ENCODE results near the gene KCTD2. TPM values are rescaled to one million over a fixed set of nuclear protein-coding genes. Genes with fewer than 3 reads are reported as not detected.
A peak's percentile ranks its signal among the peaks of the same experiment; 100 is the strongest.
"Not testable (repeated sequence)": the region's sequence is repeated elsewhere in the genome, so short reads cannot be mapped to it uniquely, and the experiment has no call there.

KCTD2 gene
- total RNA-seq, 1 experiment from 2014 or later = 34.5 TPM

DNA sequence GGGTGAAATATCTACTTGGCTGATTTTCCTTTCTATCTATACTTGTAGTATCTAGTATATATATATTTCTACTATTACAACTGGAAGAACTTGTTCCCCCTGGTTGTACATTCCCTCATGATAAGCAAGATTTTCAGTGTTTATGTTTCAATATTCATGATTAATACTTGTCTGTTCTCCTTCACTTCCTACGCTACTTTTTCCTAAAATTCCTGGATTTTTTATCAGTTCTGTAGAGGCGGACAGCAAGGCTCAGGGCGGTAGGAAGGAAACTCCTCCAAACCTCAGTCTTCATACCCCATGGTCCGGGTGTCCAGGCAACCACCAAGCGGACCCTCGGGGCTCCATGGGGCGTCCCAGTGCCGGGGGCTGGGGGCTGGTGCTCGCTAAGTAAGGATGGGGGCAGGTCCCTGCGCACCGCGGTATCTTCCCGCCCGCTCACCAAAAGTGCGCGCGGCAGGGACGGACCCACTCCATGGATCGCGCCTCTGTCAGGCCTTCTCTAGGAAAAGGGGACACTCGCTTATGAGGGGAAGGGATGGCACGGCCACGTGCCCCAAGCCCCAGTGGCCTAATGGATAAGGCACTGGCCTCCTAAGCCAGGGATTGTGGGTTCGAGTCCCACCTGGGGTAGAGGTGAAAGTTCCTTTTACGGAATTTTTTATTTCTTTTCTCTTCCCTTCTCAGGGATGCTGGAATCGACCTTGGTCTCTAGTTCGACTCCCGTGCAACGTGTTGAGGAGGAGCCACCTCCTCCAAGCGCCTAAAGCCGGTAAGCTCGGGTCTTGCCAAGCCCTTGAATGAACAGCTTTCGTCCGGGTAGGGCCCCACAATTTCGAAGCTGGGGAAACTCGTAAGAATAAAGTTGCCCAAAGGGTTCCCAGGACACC is 13.4 kb upstream of the KCTD2 start:
- H3K27ac ChIP-seq = peak overlapping the region; percentile 91
- H3K4me3 ChIP-seq = peak overlapping the region; percentile 86
- DNase-seq = peak; percentile 97 to 100
- no peaks in the 10 kb centered on the region; the same call in 1 of the 2 replicates for H3K9me3 ChIP-seq (replicated peaks)
- 0 out of 2 replicates have a peak, but pooled peaks cover 3% of the 10 kb centered on the region for H3K4me1 ChIP-seq
- H3K27me3 ChIP-seq = no peaks in the 10 kb centered on the region
- H3K36me3 ChIP-seq = no peaks in the 10 kb centered on the region

DNA sequence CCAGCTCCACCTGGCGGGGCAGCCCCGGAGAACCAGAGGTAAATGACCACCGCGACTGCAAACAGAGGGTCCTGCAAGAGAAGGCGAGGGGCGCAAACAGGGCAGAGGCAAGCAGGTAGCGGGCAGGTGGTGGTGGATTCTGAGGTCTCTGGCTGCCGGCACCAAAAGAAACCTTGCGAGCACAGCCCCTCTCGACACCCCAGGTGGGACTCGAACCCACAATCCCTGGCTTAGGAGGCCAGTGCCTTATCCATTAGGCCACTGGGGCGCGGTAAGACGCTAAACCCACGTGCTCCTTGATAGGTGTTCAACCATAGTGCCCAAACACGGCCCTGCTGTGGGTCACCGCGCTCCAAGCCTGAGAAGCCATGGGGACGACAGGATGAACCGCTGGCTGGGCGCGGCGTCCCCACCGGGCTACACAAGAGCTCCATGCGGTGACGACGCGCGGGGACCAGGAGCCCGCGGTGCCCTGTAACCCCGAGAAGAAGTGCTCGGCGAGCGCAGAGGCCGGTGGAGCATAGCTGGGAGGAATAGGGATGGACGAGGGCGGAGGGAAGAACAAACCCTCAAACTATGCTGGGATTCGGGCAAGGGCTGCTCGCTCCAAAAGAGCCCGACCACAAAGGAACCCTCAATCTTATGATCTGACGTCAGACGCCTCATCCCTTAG is 12.7 kb upstream of the KCTD2 start:
- Histone ChIP-seq H3K4me3 (peak overlapping the region; percentile 86), H3K36me3 (no peaks in the 10 kb centered on the region), H3K27me3 (no peaks in the 10 kb centered on the region), H3K9me3 (replicated peaks) (no peaks in the 10 kb centered on the region; the same call in 1 of the 2 replicates), H3K27ac (peak overlapping the region; percentile 91), H3K4me1 (0 out of 2 replicates have a peak, but pooled peaks cover 3% of the 10 kb centered on the region)
- peak; percentile 96 to 99 for DNase-seq

DNA sequence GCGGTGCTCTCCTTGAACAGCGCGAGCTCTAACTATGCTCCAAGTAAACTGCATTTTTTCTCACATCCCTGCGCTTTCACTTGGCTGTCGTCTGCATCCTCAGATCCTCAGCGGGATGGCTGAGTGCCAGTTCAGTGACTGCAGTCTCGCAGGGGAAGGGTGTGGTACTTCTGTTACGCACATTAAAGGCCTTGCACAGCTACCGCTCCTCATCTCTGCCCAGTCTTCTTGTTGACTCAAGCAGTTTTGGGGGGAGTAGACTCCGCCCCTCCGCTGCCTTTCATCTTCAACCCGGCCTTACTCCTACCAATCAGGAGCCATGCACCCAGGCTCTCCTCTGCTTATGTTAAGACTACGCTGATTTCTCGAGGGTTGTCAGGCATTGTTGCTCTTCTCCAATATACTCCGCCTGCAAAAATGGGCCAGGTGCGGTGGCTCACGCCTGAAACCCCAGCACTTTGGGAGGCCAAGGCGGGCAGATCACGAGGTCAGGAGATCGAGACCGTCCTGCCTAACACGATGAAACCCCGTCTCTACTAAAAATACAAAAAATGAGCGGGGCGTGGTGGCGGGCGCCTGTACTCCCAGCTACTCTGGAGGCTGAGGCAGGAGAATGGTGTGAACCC is 10.3 kb upstream of the KCTD2 start:
- H3K36me3 ChIP-seq = peaks cover 8% of the 10 kb centered on the region
- H3K9me3 ChIP-seq (replicated peaks) = no peaks in the 10 kb centered on the region
- 0 out of 2 replicates have a peak, but pooled peaks cover 3% of the 10 kb centered on the region for H3K4me1 ChIP-seq
- peak overlapping the region; percentile 86 for H3K4me3 ChIP-seq
- DNase-seq = peak; percentile 97 to 99
- peak overlapping the region; percentile 91 for H3K27ac ChIP-seq
- no peaks in the 10 kb centered on the region for H3K27me3 ChIP-seq

DNA sequence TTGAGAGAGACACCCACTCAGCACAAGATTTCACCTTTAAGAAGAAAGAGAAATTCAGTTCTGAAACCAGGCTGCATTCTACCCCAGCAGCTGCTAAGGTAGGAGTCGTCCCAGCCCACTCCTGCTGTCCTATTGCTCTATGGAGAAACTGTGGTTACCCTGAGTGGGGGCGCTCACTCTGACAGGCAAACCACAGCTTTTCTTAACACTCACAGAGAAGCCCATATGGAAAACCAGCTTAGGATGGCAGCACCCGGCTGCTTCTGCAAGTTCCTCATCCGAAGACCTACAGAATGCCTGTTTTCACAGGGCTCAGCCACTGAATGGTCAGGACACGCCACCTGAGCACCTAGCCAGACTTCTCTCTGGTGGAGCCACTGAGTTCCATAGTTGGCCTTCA is 7.8 kb upstream of the KCTD2 start:
- Histone ChIP-seq H3K4me3 (no peak overlapping the region), H3K27me3 (no peaks in the 10 kb centered on the region), H3K9me3 (replicated peaks) (no peaks in the 10 kb centered on the region), H3K36me3 (peaks cover 11% of the 10 kb centered on the region), H3K4me1 (no peaks in the 10 kb centered on the region), H3K27ac (no peak overlapping the region)
- DNase-seq = no peak

DNA sequence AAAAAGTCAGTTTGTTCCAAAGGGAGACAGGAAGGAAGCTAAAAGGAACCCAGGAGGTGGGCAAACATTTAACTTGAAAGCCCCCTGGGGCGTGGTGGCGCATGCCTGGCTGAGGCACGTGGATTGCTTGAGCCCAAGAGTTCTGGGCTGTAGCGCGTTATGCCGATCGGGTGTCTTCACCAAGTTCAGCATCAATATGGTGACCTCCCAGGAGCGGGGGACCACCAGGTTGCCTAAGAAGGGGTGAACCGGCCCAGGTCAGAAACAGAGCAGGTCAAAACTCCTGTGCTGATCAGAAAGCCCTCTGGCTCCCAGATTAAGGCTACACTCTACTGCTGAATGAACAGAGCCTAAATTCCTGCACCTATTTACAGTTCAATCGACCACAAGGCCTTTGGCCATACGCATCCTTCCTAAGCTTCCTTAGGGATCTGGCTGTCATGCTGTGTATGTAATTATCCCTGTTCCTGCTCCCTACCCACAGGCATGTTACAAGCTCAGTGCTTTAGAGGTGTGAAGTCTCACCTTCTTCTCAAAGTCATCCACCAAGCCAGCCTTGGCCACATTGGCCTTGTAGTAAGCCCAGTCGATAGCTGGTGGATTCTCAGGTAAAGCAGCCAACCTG is 5.3 kb upstream of the KCTD2 start:
- DNase-seq = no peak
- H3K4me1 ChIP-seq = no peaks in the 10 kb centered on the region
- no peaks in the 10 kb centered on the region for H3K9me3 ChIP-seq (replicated peaks)
- H3K4me3 ChIP-seq = no peak overlapping the region
- peaks cover 11% of the 10 kb centered on the region for H3K36me3 ChIP-seq
- no peak overlapping the region for H3K27ac ChIP-seq
- no peaks in the 10 kb centered on the region for H3K27me3 ChIP-seq

DNA sequence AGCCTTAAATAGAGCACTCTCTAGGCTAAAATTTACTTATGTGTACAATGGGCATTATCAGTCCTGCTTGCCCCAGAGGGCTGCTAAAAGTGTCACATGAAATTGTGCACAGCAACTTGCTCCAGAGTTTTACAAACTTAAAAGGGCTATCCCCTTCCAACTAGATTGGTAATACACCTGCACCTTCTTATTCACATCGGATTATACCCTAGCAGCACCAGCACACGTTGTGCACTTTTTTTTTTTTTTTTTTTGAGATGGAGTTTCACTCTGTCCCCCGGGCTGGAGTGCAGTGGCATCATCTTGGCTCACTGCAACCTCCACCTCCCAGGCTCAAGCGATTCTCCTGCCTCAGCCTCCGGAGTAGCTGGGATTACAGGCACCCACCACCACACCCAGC is 3.2 kb upstream of the KCTD2 start:
- not testable (repeated sequence) for H3K27me3 ChIP-seq; H3K9me3 ChIP-seq (replicated peaks); DNase-seq; H3K4me1 ChIP-seq; H3K27ac ChIP-seq; H3K4me3 ChIP-seq
- peaks cover 11% of the 10 kb centered on the region for H3K36me3 ChIP-seq

DNA sequence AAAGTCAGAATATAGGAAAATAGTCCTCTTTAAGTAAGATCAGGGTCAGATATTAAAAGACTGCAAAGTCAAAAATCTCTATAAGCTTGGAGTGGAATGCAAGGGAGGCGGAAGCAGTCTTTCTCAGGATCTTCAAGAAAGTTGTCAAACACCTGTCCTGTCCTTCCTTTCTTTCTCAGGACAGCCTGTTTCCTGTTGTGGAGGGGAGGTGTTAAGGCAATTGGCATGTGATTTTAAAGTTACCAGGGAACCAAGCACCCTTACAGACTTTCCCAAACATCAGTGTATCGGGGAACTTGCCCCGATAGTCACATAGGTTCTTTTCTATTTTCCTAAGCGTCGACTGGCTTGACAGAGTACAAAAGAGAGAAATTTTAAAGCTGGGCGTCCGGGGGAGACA is 2.3 kb upstream of the KCTD2 start:
- no peak overlapping the region for H3K27ac ChIP-seq

DNA sequence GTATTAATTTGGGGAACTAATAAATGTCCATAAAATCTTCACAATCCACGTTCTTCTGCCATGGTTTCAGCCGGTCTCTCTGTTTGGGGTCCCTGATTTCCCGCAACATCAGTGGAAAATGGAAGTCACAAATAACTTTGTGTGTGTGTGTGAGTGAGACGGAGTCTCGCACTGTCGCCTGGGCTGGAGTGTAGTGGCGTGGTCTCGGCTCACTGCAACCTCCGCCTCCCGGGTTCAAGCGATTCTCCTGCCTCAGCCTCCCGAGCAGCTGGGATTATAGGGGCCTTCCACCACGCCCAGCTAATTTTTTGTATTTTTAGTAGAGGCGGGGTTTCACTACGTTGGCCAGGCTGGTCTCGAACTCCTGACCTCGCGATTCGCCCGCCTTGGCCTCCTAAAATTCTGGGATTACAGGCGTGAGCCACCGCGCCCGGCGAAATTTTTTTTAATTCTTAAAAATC is 1.0 kb upstream of the KCTD2 start:
- not testable (repeated sequence) for DNase-seq
- peak overlapping the region; percentile 94 for H3K4me3 ChIP-seq
- H3K27ac ChIP-seq = peak overlapping the region; percentile 56; the same call in 1 of the 2 replicates

More for the DNA sequence above, 2.3 kb upstream of the KCTD2 start:
- no peak for DNase-seq
- Histone ChIP-seq H3K9me3 (replicated peaks) (no peaks in the 10 kb centered on the region), H3K36me3 (peaks cover 10% of the 10 kb centered on the region), H3K4me1 (no peaks in the 10 kb centered on the region; the same call in 1 of the 2 replicates), H3K27me3 (no peaks in the 10 kb centered on the region), H3K4me3 (no peak overlapping the region)

DNA sequence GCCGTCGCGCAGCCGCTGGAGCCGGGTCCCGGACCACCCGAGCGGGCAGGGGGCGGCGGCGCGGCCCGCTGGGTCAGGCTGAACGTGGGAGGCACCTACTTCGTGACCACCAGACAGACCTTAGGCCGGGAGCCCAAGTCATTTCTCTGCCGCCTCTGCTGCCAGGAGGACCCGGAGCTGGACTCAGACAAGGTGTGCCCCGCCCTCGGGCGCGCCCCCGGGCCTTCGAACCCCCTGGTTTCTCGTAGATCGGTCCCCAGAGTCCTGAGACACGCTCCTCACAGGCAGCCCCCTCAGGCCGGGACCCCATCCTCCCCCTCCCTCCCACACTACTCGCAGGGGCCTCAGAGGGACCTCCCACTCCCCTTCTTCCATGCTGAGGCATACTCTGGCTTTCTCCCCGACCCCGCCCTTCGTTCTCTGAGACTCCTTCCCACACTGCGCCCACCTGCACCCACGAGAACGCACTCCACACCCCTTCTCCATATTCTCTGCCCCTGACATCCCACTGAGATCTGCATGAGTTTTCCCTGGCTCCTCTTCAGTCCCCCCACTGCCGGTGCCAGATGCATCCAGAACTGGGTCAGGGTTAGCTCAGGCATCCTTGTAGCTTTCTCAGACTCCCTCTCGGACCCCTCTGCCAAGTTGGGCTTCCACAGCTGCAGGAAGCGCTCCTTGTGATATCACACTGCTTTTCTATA is 523 bp downstream of the KCTD2 start:
- no peaks in the 10 kb centered on the region for H3K27me3 ChIP-seq
- H3K4me1 ChIP-seq = no peaks in the 10 kb centered on the region; the same call in 1 of the 2 replicates
- H3K4me3 ChIP-seq = peak overlapping the region; percentile 94
- peaks cover 23% of the 10 kb centered on the region for H3K36me3 ChIP-seq
- H3K27ac ChIP-seq = peak overlapping the region; percentile 33; the same call in 1 of the 2 replicates
- H3K9me3 ChIP-seq (replicated peaks) = no peaks in the 10 kb centered on the region
- peak; percentile 49 to 50 for DNase-seq

More for the DNA sequence above, 1.0 kb upstream of the KCTD2 start:
- not testable (repeated sequence) for H3K9me3 ChIP-seq (replicated peaks); H3K27me3 ChIP-seq; H3K4me1 ChIP-seq
- H3K36me3 ChIP-seq = peaks cover 15% of the 10 kb centered on the region

DNA sequence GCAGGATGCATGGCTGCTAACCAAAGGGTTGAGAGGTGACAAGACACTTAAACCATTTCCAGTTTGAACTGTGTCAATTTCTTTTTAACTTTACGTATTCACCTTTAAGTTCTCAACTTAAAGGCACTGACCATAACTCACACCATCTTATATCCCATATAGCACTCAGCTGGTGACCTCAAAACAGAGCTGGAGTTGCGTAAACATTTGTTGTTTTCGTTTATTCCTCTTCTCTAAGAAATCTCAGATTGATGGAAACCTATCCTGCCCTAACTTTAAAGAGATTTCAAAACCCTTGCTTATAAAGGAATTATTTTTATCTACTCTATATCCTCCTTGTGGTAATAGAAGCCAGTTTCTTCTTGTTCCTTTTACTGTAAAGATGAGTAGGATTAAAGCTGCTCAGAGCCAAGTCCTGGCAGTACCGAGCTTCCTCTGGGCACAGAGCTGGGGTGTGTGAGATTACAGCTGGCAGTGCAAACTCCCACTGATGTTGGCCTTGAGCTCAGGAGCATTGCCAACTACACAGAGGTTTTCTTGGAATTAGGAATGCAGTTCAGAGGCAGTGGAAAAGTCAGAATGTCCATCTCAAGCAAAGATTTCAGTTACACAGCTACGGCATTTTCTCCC is 1.3 kb downstream of the KCTD2 start:
- no peak for DNase-seq
- H3K9me3 ChIP-seq (replicated peaks) = no peaks in the 10 kb centered on the region
- H3K27me3 ChIP-seq = no peaks in the 10 kb centered on the region
- peak overlapping the region; percentile 94 for H3K4me3 ChIP-seq
- H3K36me3 ChIP-seq = peaks cover 31% of the 10 kb centered on the region
- H3K4me1 ChIP-seq = no peaks in the 10 kb centered on the region; the same call in 1 of the 2 replicates
- H3K27ac ChIP-seq = no peak overlapping the region

DNA sequence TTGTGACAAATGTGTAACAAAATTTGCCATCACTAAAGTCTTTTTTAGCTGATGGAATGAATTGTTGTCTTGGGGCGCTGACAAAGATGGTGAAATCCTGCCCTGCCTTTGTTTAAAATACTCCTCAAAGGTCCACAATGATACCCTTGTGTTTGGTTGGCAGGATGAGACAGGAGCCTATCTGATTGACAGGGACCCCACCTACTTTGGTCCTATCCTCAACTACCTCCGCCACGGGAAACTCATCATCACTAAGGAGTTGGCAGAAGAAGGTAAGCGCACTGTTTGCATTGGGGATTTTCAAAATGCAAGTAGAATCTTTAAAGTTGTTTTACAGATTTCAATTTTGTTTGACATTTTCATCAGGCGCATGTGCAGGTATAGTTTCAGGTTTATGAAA is 2.0 kb downstream of the KCTD2 start:
- no peaks in the 10 kb centered on the region for H3K9me3 ChIP-seq (replicated peaks)
- no peak overlapping the region for H3K4me3 ChIP-seq
- peaks cover 36% of the 10 kb centered on the region for H3K36me3 ChIP-seq
- H3K4me1 ChIP-seq = no peaks in the 10 kb centered on the region; the same call in 1 of the 2 replicates
- H3K27me3 ChIP-seq = no peaks in the 10 kb centered on the region
- DNase-seq = no peak
- no peak overlapping the region for H3K27ac ChIP-seq

DNA sequence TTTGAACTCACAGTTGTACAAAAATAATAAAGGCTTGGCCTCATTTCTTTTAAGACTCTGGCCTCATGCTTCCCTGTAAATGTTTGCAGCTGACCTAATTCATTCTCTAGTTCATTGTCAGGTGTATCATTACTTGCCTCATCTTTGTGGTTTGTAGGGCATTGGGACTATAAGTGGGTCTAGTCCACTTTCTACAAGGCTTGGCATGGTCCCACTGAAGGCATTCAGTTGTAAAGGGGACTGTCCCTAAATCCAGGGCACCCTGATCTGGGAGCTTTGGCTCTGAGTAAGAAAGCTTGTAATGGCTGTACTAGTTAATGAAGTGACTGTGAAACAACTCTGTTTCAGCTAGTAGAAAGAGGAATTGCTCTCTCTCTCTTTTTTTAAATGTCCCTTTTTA is 2.7 kb downstream of the KCTD2 start:
- Histone ChIP-seq H3K4me3 (no peak overlapping the region), H3K27me3 (no peaks in the 10 kb centered on the region), H3K27ac (no peak overlapping the region), H3K36me3 (peaks cover 43% of the 10 kb centered on the region), H3K9me3 (replicated peaks) (no peaks in the 10 kb centered on the region), H3K4me1 (no peaks in the 10 kb centered on the region; the same call in 1 of the 2 replicates)
- no peak for DNase-seq

DNA sequence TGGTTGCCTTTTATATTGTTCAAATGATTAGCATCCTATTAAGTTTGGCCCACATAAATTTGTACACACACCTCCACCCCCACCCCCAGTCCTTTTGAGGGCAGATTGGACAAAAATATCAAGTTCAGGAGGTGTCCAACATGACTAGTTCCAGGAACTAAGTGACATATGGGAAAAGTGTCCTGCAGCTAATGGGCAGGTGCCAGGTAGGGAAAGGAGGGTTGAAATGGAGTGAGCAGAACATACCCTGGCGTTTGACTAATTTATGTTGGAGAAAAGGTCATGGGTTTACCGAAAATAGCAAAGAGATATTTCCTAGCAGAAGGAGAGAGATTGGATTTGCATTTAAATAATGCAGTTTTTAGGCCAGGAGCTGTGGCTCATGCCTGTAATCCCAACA is 4.9 kb downstream of the KCTD2 start:
- H3K4me3 ChIP-seq = no peak overlapping the region
- no peak for DNase-seq
- H3K27me3 ChIP-seq = no peaks in the 10 kb centered on the region
- peaks cover 58% of the 10 kb centered on the region for H3K36me3 ChIP-seq
- no peaks in the 10 kb centered on the region for H3K9me3 ChIP-seq (replicated peaks)
- no peak overlapping the region for H3K27ac ChIP-seq
- H3K4me1 ChIP-seq = no peaks in the 10 kb centered on the region; the same call in 1 of the 2 replicates

Measured in SJCRH30 (cell line).